Ascending aorta (tissue), 2 donors: ENCODE data around the gene LRP5. TPM values are rescaled to one million over a fixed set of nuclear protein-coding genes. Genes with fewer than 3 reads are reported as not detected.

Experiments used
- DNase-seq, 2 donors: peaks; one replicate each; pipeline ENCODE4 v3.0.0-alpha.2; 2019; ENCODE audit warnings: low spot score in 2 of 2
- H3K27ac ChIP-seq, 2 donors: fragments of 200-600 bp; sonication (generic); one replicate each; pipeline ENCODE4 v1.5.1; 2016 to 2017; ENCODE audit warnings: mild to moderate bottlenecking in 1 of 2
- H3K27me3 ChIP-seq: fragments of 200-600 bp; sonication (generic); one replicate; pipeline ENCODE4 v1.5.1; 2017
- H3K36me3 ChIP-seq, 2 donors: fragments of 200-600 bp; sonication (generic); one replicate each; pipeline ENCODE4 v1.5.1; 2016
- H3K4me1 ChIP-seq, 2 donors: fragments of 200-600 bp; sonication (generic); one replicate each; pipeline ENCODE4 v1.5.1; 2016 to 2017; ENCODE audit warnings: mild to moderate bottlenecking in 1 of 2
- H3K4me3 ChIP-seq, 2 donors: fragments of 200-600 bp; sonication (generic); one replicate each; pipeline ENCODE4 v1.5.1; 2016 to 2017; ENCODE audit warnings: mild to moderate bottlenecking in 1 of 2
- H3K9me3 ChIP-seq, 2 donors: fragments of 200-600 bp; sonication (generic); one replicate each; pipeline ENCODE4 v1.5.1; 2016
- CTCF ChIP-seq, 3 experiments: fragments of 200-600 bp in 2 of 3; fragments of 450-650 bp in 1 of 3; sonication (generic) in 2 of 3; IDR thresholded peaks; one replicate each; pipeline ENCODE4 v1.5.1; 2016 to 2019; ENCODE audit warnings: antibody characterized with exemption in 3 of 3, mild to moderate bottlenecking in 1 of 3, moderate library complexity in 1 of 3
- intact Hi-C: fragments of 100-400 bp; cut with DNase I; formaldehyde crosslinking; loops from one replicate; pipeline ENCODE4 v1.15.1; 2023
- total RNA-seq: library from RNA; depleted of rRNA; stranded (reverse); fragments of >200 nt; gene quantifications from one replicate; pipeline ENCODE4 v1.1.0, GENCODE V29; 2016

The LRP5 gene
- total RNA-seq, 1 donor from 2014 or later = 130 TPM

GRCh38 chr11:68382358-68382998 lies 70.1 kb downstream of the LRP5 start:
- peak overlapping the region; percentile 69 to 78 for H3K27ac ChIP-seq
- H3K9me3 ChIP-seq = no peaks in the 10 kb centered on the region
- no peaks in the 10 kb centered on the region for H3K27me3 ChIP-seq
- intact Hi-C loops = loop anchor here (5.0 kb wide), 1 partner anchor 40 kb away; no protein-coding TSS in a partner anchor
- H3K4me3 ChIP-seq = no peak overlapping the region
- H3K4me1 ChIP-seq = peaks cover 24 to 51% of the 10 kb centered on the region in 2 donors
- DNase-seq = no peak
- peaks cover 13 to 20% of the 10 kb centered on the region in 2 donors for H3K36me3 ChIP-seq
- no peak for TF ChIP-seq CTCF (IDR thresholded peaks at IDR 0.05)

DNA sequence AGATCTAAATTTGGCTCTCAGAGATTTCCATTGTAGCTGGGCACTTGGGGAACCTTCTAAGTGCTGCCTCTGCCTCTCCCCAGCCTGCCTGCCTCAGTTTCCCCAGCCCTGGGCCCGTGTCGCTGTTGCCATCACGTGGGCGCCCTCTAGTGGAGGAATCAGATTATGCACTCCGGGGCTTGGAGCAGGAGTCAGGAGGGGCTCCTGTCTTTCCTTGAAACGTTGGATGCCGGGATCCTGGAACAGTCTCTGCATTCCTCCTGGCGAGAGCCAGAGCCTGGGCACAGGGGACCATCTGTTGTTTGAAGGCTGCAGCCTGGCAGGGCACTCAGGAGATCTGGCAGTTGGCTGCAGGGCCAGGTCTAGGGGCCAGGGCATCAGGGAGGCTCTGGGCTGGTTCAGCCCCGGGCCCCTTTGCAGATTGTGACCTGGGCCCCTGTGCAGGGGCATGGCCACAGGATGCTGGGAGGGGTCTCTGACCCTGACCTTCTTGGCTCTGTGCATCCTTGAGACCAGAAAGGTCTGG lies 71.6 kb downstream of the LRP5 start:
- H3K9me3 ChIP-seq = no peaks in the 10 kb centered on the region
- peak; percentile 89 to 96 (median 94) for TF ChIP-seq CTCF (IDR thresholded peaks at IDR 0.05)
- H3K36me3 ChIP-seq = peaks cover 21 to 34% of the 10 kb centered on the region in 2 donors
- H3K27ac ChIP-seq = peak overlapping the region; percentile 69 to 78
- peak; percentile 28 to 88 for DNase-seq
- no peak overlapping the region for H3K4me3 ChIP-seq
- H3K27me3 ChIP-seq = no peaks in the 10 kb centered on the region
- H3K4me1 ChIP-seq = peaks cover 24 to 47% of the 10 kb centered on the region in 2 donors
- intact Hi-C loops = loop anchor here (1.0 to 5.0 kb wide), 4 partner anchors 42 to 171 kb away; partner anchors contain the start of gene KMT5B

DNA sequence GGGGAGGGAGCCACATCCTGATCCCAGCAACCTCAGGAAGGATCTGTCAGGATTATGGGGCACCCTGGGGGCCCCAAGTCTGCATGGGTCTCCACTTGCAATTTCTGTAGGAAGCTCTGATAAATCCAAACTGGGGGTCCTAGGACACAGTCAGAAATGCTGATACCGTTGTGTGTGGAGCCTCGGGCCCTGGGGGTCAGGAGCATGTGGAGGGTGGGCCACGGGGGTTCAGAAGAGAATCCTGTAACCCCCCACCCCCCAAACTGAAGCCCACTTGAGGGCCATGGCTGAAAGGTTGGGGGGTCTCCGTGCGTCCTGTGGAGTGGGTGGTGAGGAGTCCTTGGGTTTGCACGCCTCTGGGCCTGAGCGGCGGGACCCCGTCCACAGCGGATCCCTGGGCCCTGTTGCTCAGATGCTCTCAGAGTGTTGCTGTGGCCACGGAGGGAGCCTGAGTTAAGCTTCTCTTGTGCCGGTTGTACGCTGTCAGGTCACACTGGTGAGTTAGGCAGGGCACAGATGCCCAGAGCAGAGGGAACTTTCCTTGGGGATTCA lies 72.2 kb downstream of the LRP5 start:
- TF ChIP-seq CTCF (IDR thresholded peaks at IDR 0.05) = no peak
- H3K27ac ChIP-seq = peak overlapping the region in 1 of 2 donors; percentile 69
- intact Hi-C loops = loop anchor here (1.0 to 5.0 kb wide), 3 partner anchors 42 to 127 kb away; no protein-coding TSS in a partner anchor

GRCh38 chr11:68385128-68385527 lies 72.7 kb downstream of the LRP5 start:
- DNase-seq = no peak
- TF ChIP-seq CTCF (IDR thresholded peaks at IDR 0.05) = no peak
- H3K27ac ChIP-seq = no peak overlapping the region
- peaks cover 24 to 41% of the 10 kb centered on the region in 2 donors for H3K4me1 ChIP-seq
- peaks cover 32 to 45% of the 10 kb centered on the region in 2 donors for H3K36me3 ChIP-seq
- H3K27me3 ChIP-seq = no peaks in the 10 kb centered on the region
- no peak overlapping the region for H3K4me3 ChIP-seq
- no peaks in the 10 kb centered on the region for H3K9me3 ChIP-seq
- intact Hi-C loops = no loop called here

More for the DNA sequence above, 72.2 kb downstream of the LRP5 start:
- DNase-seq = no peak
- Histone ChIP-seq H3K36me3 (peaks cover 26 to 40% of the 10 kb centered on the region in 2 donors), H3K4me1 (peaks cover 24 to 46% of the 10 kb centered on the region in 2 donors), H3K9me3 (no peaks in the 10 kb centered on the region), H3K27me3 (no peaks in the 10 kb centered on the region), H3K4me3 (no peak overlapping the region)

- Histone ChIP-seq H3K9me3 (no peaks in the 10 kb centered on the region), H3K27ac (no peak overlapping the region), H3K27me3 (no peaks in the 10 kb centered on the region), H3K36me3 (peaks cover 39 to 56% of the 10 kb centered on the region in 2 donors), H3K4me3 (no peak overlapping the region), H3K4me1 (peaks cover 13 to 28% of the 10 kb centered on the region in 2 donors)
- no peak for DNase-seq
- TF ChIP-seq CTCF (IDR thresholded peaks at IDR 0.05) = no peak
- intact Hi-C loops = no loop called here
These were observed 74.1 kb downstream of the LRP5 start for GRCh38 chr11:68386331-68386978.
